Memory B cell (primary cell): ENCODE data around the gene SEMA4F.
A peak's percentile ranks its signal among the peaks of the same experiment; 100 is the strongest.
"Not testable (repeated sequence)": the region's sequence is repeated elsewhere in the genome, so short reads cannot be mapped to it uniquely, and the experiment has no call there.

ENCODE experiments used
- ATAC-seq: fragments of 150-1000 bp; cut with Tn5 transposase; 2 replicates; pipeline ENCODE4 v1.10.0; 2021; ENCODE audit warnings: low read depth, mild to moderate bottlenecking, moderate library complexity
- DNase-seq, 2 donors: peaks; one replicate each; pipeline ENCODE4 v3.0.0; 2022; ENCODE audit warnings: low spot score in 2 of 2
- H3K27ac Mint-ChIP-seq: one replicate; pipeline ENCODE4 v1.8.0; 2022; ENCODE audit warnings: mild to moderate bottlenecking, moderate library complexity, mixed read lengths
- H3K27me3 Mint-ChIP-seq: one replicate; pipeline ENCODE4 v1.8.0; 2022; ENCODE audit warnings: mixed read lengths
- H3K36me3 Mint-ChIP-seq: one replicate; pipeline ENCODE4 v1.8.0; 2022; ENCODE audit warnings: mild to moderate bottlenecking, mixed read lengths
- H3K4me1 Mint-ChIP-seq: one replicate; pipeline ENCODE4 v1.8.0; 2022; ENCODE audit warnings: mixed read lengths
- H3K4me3 Mint-ChIP-seq: one replicate; pipeline ENCODE4 v1.8.0; 2022; ENCODE audit warnings: mild to moderate bottlenecking, moderate library complexity, mixed read lengths
- H3K9me3 Mint-ChIP-seq: one replicate; pipeline ENCODE4 v1.8.0; 2022; ENCODE audit warnings: mixed read lengths

The SEMA4F gene, protein sequence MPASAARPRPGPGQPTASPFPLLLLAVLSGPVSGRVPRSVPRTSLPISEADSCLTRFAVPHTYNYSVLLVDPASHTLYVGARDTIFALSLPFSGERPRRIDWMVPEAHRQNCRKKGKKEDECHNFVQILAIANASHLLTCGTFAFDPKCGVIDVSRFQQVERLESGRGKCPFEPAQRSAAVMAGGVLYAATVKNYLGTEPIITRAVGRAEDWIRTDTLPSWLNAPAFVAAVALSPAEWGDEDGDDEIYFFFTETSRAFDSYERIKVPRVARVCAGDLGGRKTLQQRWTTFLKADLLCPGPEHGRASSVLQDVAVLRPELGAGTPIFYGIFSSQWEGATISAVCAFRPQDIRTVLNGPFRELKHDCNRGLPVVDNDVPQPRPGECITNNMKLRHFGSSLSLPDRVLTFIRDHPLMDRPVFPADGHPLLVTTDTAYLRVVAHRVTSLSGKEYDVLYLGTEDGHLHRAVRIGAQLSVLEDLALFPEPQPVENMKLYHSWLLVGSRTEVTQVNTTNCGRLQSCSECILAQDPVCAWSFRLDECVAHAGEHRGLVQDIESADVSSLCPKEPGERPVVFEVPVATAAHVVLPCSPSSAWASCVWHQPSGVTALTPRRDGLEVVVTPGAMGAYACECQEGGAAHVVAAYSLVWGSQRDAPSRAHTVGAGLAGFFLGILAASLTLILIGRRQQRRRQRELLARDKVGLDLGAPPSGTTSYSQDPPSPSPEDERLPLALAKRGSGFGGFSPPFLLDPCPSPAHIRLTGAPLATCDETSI

DNA sequence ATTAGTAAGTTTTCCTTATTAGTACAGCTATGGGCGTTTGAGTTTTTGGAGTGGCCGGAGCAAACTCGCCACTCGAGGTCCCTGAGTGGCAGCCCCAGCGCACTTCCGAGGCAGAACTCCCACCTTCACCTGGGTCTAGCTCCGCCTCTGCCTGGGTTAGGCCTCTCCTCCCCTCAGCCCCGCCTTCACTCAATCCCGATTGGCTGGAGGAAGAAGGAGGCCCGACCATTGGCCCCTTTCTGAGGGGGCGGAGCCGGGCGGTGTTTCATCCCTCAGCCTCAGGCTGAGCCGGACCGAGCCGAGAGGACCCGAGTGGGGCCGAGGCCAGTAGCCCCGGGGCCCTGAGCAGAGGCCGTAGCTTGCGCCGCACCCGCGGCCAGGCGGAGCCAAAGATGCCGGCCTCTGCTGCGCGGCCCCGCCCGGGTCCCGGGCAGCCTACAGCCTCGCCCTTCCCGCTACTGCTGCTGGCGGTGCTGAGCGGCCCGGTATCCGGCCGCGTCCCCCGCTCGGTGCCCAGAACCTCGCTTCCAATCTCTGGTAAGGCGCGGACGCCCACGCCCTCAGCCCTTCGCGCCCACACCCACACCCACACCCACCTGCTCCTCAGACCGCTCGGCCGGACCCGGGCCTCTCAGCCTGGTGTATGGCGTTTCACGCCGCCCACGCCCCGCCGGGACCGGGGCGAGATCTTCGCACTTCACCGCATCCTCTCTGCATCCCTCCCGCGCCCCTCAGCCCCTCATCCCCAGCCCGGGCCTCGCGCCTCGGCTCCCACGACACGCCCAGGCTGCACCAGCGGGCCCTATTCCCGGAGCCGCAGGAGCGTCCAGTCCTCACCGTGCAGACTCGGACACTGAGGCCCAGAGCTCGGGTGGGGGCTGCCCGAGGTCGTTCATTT, at the start of gene SEMA4F:
TSS of gene SEMA4F (plus strand) at position 263 of the 898 bp plus-strand sequence. CDS start at position 393, 130 bp downstream.
- peak; percentile 97 for ATAC-seq
- Mint-ChIP-seq H3K4me1 (peaks cover 16% of the 10 kb centered on the region), H3K36me3 (peaks cover 4% of the 10 kb centered on the region), H3K27me3 (peaks cover 1% of the 10 kb centered on the region), H3K9me3 (no peaks in the 10 kb centered on the region), H3K27ac (peak within 1 kb of the TSS; percentile 7), H3K4me3 (peak within 1 kb of the TSS; percentile 92)
- peak; percentile 88 to 91 for DNase-seq

GRCh38 chr2:74606927-74607326, 47.1 kb upstream of the SEMA4F start:
- DNase-seq (no peak), ATAC-seq (no peak)
- no peak overlapping the region for H3K27ac Mint-ChIP-seq
- peaks cover 2% of the 10 kb centered on the region for H3K9me3 Mint-ChIP-seq
- no peak overlapping the region for H3K4me3 Mint-ChIP-seq
- H3K36me3 Mint-ChIP-seq: no peaks in the 10 kb centered on the region
- H3K4me1 Mint-ChIP-seq: peaks cover 5% of the 10 kb centered on the region
- H3K27me3 Mint-ChIP-seq: peaks cover 14% of the 10 kb centered on the region

- Mint-ChIP-seq H3K9me3 (no peaks in the 10 kb centered on the region), H3K4me3 (no peak overlapping the region), H3K27ac (no peak overlapping the region), H3K36me3 (peaks cover 2% of the 10 kb centered on the region), H3K4me1 (peaks cover 19% of the 10 kb centered on the region), H3K27me3 (peaks cover 15% of the 10 kb centered on the region)
- no peak for ATAC-seq
- DNase-seq: no peak
These were observed 36.9 kb upstream of the SEMA4F start for GRCh38 chr2:74617122-74617521.

DNA sequence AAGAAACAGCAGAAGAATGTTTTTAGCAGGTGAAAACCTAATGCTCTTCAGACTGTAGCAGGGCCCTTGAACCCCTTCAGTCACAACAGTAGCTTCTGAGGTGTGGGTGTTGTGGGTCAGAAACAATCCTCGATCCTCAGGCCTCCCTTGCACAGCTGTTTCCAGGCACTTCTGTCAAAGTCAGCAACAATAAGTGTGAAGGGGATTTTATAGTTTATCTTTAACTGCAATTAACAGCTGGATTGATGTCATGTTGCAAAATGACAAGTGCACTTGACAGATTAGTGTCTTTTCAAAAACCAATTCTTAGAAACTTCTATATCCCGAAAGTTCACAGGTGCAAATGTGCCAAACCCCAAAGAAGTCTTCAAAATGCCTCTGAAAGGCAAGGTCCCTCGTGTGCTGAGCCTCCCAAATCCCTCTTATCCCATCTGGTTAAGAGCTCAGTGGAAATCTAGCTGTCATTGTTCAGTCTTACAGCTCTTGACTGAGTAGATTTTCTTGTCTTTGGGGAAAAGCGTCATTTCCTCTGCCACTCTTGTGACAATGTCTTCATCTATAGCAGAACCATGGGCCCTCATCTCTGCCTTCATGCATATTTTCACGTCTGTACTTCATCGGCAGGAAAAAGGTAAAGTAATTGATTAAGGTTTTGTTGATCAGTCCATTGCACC, 35.5 kb upstream of the SEMA4F start:
- H3K9me3 Mint-ChIP-seq: no peaks in the 10 kb centered on the region
- peaks cover 19% of the 10 kb centered on the region for H3K4me1 Mint-ChIP-seq
- no peak overlapping the region for H3K27ac Mint-ChIP-seq
- no peak for ATAC-seq
- H3K36me3 Mint-ChIP-seq: peaks cover 2% of the 10 kb centered on the region
- DNase-seq: no peak
- no peak overlapping the region for H3K4me3 Mint-ChIP-seq
- H3K27me3 Mint-ChIP-seq: peaks cover 10% of the 10 kb centered on the region

- Mint-ChIP-seq H3K36me3 (peaks cover 2% of the 10 kb centered on the region), H3K4me3 (peak overlapping the region; percentile 80), H3K4me1 (peaks cover 19% of the 10 kb centered on the region), H3K27ac (peak overlapping the region; percentile 56), H3K27me3 (peaks cover 5% of the 10 kb centered on the region), H3K9me3 (no peaks in the 10 kb centered on the region)
- DNase-seq (no peak), ATAC-seq (peak; percentile 90)
These were observed 34.3 kb upstream of the SEMA4F start for GRCh38 chr2:74619651-74620297.

- no peak for ATAC-seq
- H3K27ac Mint-ChIP-seq: no peak overlapping the region
- no peak for DNase-seq
- peaks cover 2% of the 10 kb centered on the region for H3K27me3 Mint-ChIP-seq
- H3K4me1 Mint-ChIP-seq: peaks cover 19% of the 10 kb centered on the region
- H3K4me3 Mint-ChIP-seq: no peak overlapping the region
- no peaks in the 10 kb centered on the region for H3K9me3 Mint-ChIP-seq
- peaks cover 2% of the 10 kb centered on the region for H3K36me3 Mint-ChIP-seq
These were observed 33.4 kb upstream of the SEMA4F start for GRCh38 chr2:74620671-74621070.

DNA sequence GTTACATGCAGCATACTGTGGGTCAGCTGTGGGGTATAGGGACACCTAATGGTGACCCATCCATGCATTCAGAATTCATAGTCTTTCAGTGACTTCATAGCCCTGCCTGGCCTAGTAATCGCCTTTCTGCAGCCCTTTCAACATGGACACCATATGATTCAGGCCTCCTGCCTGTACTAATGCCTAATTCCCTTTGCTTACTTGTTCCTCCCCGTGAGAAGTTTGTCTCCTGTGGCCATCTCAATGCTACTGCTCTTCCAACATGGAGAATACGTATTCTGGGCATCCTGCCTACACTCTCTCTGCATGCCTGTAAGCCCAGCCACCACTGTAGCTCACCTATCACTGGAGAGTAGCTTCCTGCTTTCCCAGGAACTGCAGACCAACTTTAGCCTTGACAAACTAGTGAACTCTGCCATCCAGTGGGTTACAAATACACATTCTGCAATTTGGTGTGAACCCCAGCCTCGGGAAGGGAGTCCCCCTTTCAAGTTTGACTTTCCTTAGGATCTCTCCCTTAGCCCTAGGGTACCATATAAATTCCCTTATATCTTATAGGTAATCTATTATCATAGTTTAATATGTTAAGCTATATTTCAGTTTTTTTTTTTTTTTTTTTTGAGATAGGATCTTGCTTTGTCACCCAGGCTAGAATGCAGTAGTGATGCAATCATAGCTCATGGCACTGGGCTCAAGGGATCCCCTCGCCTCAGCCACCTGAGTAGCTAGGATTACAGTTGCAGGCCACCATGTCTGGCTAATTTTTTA, 28.2 kb upstream of the SEMA4F start:
- H3K27me3 Mint-ChIP-seq: no peaks in the 10 kb centered on the region
- no peaks in the 10 kb centered on the region for H3K4me1 Mint-ChIP-seq
- H3K27ac Mint-ChIP-seq: no peak overlapping the region
- ATAC-seq: no peak
- H3K36me3 Mint-ChIP-seq: no peaks in the 10 kb centered on the region
- DNase-seq: no peak
- no peaks in the 10 kb centered on the region for H3K9me3 Mint-ChIP-seq
- H3K4me3 Mint-ChIP-seq: no peak overlapping the region

- H3K9me3 Mint-ChIP-seq: no peaks in the 10 kb centered on the region
- no peak for DNase-seq
- no peak overlapping the region for H3K27ac Mint-ChIP-seq
- H3K4me3 Mint-ChIP-seq: no peak overlapping the region
- no peaks in the 10 kb centered on the region for H3K36me3 Mint-ChIP-seq
- ATAC-seq: no peak
- peaks cover 1% of the 10 kb centered on the region for H3K27me3 Mint-ChIP-seq
- no peaks in the 10 kb centered on the region for H3K4me1 Mint-ChIP-seq
These were observed 25.4 kb upstream of the SEMA4F start for GRCh38 chr2:74628538-74629105.

DNA sequence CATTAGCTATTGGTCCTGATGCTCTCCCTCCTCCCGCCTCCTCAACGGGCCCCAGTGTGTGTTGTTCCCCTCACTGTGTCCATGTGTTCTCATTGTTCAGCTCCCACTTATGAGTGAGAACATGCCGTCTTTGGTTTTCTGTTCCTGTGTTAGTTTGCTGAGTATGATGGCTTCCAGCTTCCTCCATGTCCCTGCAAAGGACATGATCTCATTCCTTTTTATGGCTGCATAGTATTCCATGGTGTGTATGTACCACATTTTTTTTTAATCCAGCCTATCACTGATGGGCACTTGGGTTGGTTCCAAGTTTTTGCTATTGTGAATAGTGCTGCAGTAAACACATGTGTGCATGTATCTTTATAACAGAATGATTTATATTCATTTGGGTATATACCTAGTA, 23.6 kb upstream of the SEMA4F start:
- not testable (repeated sequence) for ATAC-seq, H3K36me3 Mint-ChIP-seq, H3K9me3 Mint-ChIP-seq, DNase-seq, H3K27me3 Mint-ChIP-seq, H3K27ac Mint-ChIP-seq, H3K4me3 Mint-ChIP-seq, H3K4me1 Mint-ChIP-seq

DNA sequence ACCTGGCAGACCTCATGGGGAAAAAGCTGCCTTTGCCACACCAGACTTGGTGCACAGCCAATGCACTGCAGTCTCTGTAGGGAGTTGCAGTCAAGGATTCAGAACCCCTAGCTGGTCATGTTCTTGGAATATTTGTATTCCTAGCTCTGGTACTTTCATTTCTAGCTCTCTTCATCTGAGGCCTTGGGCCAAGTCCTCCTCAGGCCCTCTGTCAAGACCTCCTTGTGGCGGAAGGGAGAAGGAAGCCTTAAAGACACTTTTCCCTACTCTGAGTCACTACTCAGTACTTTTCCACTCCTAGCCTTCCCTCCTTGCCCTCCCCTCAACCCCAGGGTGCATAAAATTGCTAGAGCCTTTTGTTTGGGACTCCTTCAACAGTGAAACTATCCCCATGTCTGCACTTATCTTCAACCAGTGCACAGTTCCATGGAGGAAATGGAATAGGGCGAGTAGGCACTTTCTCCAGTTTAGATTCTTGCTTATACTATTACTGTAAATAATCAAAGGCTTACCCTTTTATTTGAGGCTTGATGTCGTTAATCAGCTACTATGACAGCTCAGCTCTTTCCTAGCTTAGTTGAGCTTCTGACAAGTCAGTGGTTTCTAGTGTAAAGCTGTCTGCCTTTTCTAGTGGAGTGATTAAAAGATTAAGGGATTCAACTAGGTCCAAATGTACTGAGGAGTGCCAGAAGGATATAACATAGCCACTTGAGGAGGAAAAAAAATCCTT, 21.7 kb upstream of the SEMA4F start:
- Mint-ChIP-seq H3K27me3 (peaks cover 1% of the 10 kb centered on the region), H3K4me3 (no peak overlapping the region), H3K27ac (no peak overlapping the region), H3K9me3 (no peaks in the 10 kb centered on the region), H3K36me3 (no peaks in the 10 kb centered on the region), H3K4me1 (no peaks in the 10 kb centered on the region)
- DNase-seq (no peak), ATAC-seq (no peak)

- H3K4me3 Mint-ChIP-seq: no peak overlapping the region
- no peaks in the 10 kb centered on the region for H3K36me3 Mint-ChIP-seq
- peaks cover 1% of the 10 kb centered on the region for H3K27me3 Mint-ChIP-seq
- DNase-seq: no peak
- H3K4me1 Mint-ChIP-seq: no peaks in the 10 kb centered on the region
- no peak overlapping the region for H3K27ac Mint-ChIP-seq
- no peaks in the 10 kb centered on the region for H3K9me3 Mint-ChIP-seq
- ATAC-seq: no peak
These were observed 21.1 kb upstream of the SEMA4F start for GRCh38 chr2:74632939-74633312.

DNA sequence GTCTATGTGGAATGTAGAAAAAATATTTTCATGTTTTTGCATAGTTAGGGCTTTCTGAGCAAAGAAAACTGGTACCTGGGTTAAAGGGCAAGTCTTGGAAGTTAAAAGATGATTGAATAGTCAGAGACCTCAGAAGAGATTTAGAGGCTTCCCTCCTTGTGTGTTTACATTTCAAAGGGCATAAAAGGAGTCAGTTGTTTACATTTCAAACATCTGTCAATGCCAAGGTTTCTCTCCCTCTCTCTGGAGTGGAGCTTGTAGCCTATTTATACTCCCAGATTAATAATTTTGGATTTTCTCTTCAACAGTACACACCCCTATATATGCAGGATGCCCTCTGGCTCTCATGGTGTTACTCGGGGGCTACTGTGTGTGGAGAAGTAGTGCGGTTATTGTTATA, 14.5 kb upstream of the SEMA4F start:
- Mint-ChIP-seq H3K27me3 (peaks cover 4% of the 10 kb centered on the region), H3K4me1 (no peaks in the 10 kb centered on the region), H3K9me3 (no peaks in the 10 kb centered on the region), H3K4me3 (no peak overlapping the region), H3K27ac (no peak overlapping the region), H3K36me3 (no peaks in the 10 kb centered on the region)
- DNase-seq (no peak), ATAC-seq (no peak)
